Keratinocyte (primary cell): ENCODE measurements around the gene KIF3A. TPM values are rescaled to one million over a fixed set of nuclear protein-coding genes. Genes with fewer than 3 reads are reported as not detected.

ENCODE experiments used
- DNase-seq: peaks from one replicate; pipeline ENCODE4 v3.0.0-alpha.2; 2011; ENCODE audit warnings: low read depth, missing footprints, low spot score
- FAIRE-seq: peaks from 2 replicates; lab custom pipeline; 2011; peaks lifted over from hg19 to GRCh38; lab: Jason Lieb, UNC
- H2AFZ ChIP-seq: 2 replicates; pipeline ENCODE4 v1.6.0; 2012; ENCODE audit warnings: low read length, control low read depth, inconsistent platforms; ENCODE audit not compliant: control insufficient read depth
- H3K27ac ChIP-seq: 2 replicates; pipeline ENCODE4 v1.5.1; 2011; ENCODE audit warnings: low read length; ENCODE audit not compliant: control insufficient read depth, insufficient read depth
- H3K27me3 ChIP-seq: 3 replicates; pipeline ENCODE4 v1.6.0; 2011; ENCODE audit warnings: low read length; ENCODE audit not compliant: control insufficient read depth, insufficient read depth; ENCODE audit errors: extremely low read depth
- H3K36me3 ChIP-seq, 2 experiments: 2 replicates in 1 of 2; 3 replicates in 1 of 2; pipeline ENCODE4 v1.5.1; 2011; ENCODE audit warnings: low read length in 2 of 2, mild to moderate bottlenecking in 1 of 2; ENCODE audit not compliant: control insufficient read depth in 2 of 2, insufficient read depth in 2 of 2; ENCODE audit errors: extremely low read depth in 1 of 2
- H3K4me1 ChIP-seq: 3 replicates; pipeline ENCODE4 v1.5.1; 2011; ENCODE audit warnings: low read length; ENCODE audit not compliant: control insufficient read depth, insufficient read depth; ENCODE audit errors: extremely low read depth
- H3K4me2 ChIP-seq: 3 replicates; pipeline ENCODE4 v1.6.0; 2011; ENCODE audit warnings: low read depth, low read length; ENCODE audit not compliant: control insufficient read depth, insufficient read depth; ENCODE audit errors: extremely low read depth
- H3K4me3 ChIP-seq, 3 experiments: fragments of 200-600 bp in 1 of 3; sonication (generic) in 1 of 3; 2 replicates in 2 of 3; 3 replicates in 1 of 3; pipeline ENCODE4 v1.5.1; 2011 to 2016; ENCODE audit warnings: low read length in 3 of 3, mild to moderate bottlenecking in 3 of 3, control low read depth in 2 of 3, inconsistent platforms in 1 of 3, low read depth in 1 of 3, mixed read lengths in 1 of 3, mixed run types in 1 of 3, moderate library complexity in 1 of 3; ENCODE audit not compliant: control insufficient read depth in 2 of 3, insufficient read depth in 2 of 3; ENCODE audit errors: extremely low read depth in 1 of 3
- H3K79me2 ChIP-seq: 2 replicates; pipeline ENCODE4 v1.6.0; 2012; ENCODE audit warnings: low read length; ENCODE audit not compliant: control insufficient read depth, insufficient read depth
- H3K9ac ChIP-seq: 3 replicates; pipeline ENCODE4 v1.6.0; 2011; ENCODE audit warnings: low read length; ENCODE audit not compliant: control insufficient read depth, insufficient read depth; ENCODE audit errors: extremely low read depth
- H3K9me1 ChIP-seq: 3 replicates; pipeline ENCODE4 v1.6.0; 2011; ENCODE audit warnings: low read length; ENCODE audit not compliant: control insufficient read depth, insufficient read depth; ENCODE audit errors: extremely low read depth
- H3K9me3 ChIP-seq: 2 replicates; pipeline ENCODE4 v1.5.1; 2012; ENCODE audit warnings: low read depth, low read length; ENCODE audit not compliant: control insufficient read depth
- H4K20me1 ChIP-seq: 3 replicates; pipeline ENCODE4 v1.6.0; 2011; ENCODE audit warnings: low read length; ENCODE audit not compliant: control insufficient read depth, insufficient read depth; ENCODE audit errors: extremely low read depth
- EZH2 ChIP-seq: IDR thresholded peaks from one replicate; pipeline ENCODE4 v1.6.1; 2012; ENCODE audit warnings: inconsistent platforms, mild to moderate bottlenecking, low read length, moderate library complexity
- dilution Hi-C: fragments of 300-500 bp; cut with MboI; formaldehyde crosslinking; loops from one replicate; pipeline ENCODE4 v1.7.0; 2020; ENCODE audit warnings: low sequenced_read_pairs; ENCODE audit not compliant: extremely low pct_ligation_motif_present
- polyA plus RNA-seq, 5 experiments: library from polyadenylated mRNA; depleted of rRNA in 3 of 5; stranded (reverse) in 3 of 5; stranded (forward) in 1 of 5; unstranded in 1 of 5; fragments of >200 nt; gene quantifications; 1 replicate in 1 of 5; 2 replicates in 3 of 5; 3 replicates in 1 of 5; pipeline versions ENCODE4 v1.2.1 to v1.2.3, GENCODE V29; 2011 to 2012; ENCODE audit warnings: missing spikeins in 2 of 5, low read depth in 1 of 5, low replicate concordance in 1 of 5
- TF ChIP-seq, protein P1 (sequence below), 3 experiments: IDR thresholded peaks in 1 of 3; conservative IDR thresholded peaks in 1 of 3; optimal IDR thresholded peaks in 1 of 3; 2 replicates in 2 of 3; 3 replicates in 1 of 3; pipeline versions ENCODE3 to v1.5.1; 2011; ENCODE audit warnings: low read length in 3 of 3, mild to moderate bottlenecking in 3 of 3, moderate library complexity in 2 of 3, control low read depth in 1 of 3, inconsistent platforms in 1 of 3; ENCODE audit not compliant: insufficient read depth in 2 of 3; ENCODE audit errors: extremely low read depth in 1 of 3

KIF3A gene
- polyA plus RNA-seq, 1 donor (not counting 4 experiments of a cell fraction or from before 2014, with no cell fraction given), result 15.4 TPM

DNA sequence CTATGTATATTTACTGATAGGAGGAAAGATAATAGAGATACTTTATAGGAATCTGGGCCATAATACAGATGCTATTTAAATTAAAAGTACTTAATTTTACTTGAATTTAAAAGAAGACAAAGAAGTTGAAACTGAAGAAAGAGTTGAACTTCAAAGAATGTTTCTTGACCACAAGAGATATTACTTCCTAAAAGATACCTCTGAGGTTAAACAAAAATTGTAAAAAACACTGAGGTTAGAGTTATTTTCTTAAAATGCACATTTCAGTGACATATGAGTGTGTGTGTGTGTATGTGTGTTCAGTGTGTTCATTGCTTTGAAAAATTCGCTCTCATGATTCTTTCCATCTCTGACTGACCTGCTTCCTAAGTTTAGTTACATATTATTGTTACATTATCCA is 43.2 kb upstream of the KIF3A start:
- no peak for FAIRE-seq
- TF ChIP-seq, protein P1, sequence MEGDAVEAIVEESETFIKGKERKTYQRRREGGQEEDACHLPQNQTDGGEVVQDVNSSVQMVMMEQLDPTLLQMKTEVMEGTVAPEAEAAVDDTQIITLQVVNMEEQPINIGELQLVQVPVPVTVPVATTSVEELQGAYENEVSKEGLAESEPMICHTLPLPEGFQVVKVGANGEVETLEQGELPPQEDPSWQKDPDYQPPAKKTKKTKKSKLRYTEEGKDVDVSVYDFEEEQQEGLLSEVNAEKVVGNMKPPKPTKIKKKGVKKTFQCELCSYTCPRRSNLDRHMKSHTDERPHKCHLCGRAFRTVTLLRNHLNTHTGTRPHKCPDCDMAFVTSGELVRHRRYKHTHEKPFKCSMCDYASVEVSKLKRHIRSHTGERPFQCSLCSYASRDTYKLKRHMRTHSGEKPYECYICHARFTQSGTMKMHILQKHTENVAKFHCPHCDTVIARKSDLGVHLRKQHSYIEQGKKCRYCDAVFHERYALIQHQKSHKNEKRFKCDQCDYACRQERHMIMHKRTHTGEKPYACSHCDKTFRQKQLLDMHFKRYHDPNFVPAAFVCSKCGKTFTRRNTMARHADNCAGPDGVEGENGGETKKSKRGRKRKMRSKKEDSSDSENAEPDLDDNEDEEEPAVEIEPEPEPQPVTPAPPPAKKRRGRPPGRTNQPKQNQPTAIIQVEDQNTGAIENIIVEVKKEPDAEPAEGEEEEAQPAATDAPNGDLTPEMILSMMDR (optimal IDR thresholded peaks at IDR 0.05 in 1 of 3, IDR thresholded peaks at IDR 0.05 in 1 of 3, conservative IDR thresholded peaks at IDR 0.05 in 1 of 3; ENCODE audit: extremely low read depth in 1 of 3, insufficient read depth in 2 of 3, low read length in 3 of 3), result no peak
- TF ChIP-seq EZH2, result no peak
- Histone ChIP-seq H3K36me3 (no peaks in the 10 kb centered on the region), H3K27ac (no peak overlapping the region), H3K27me3 (no peaks in the 10 kb centered on the region), H3K9me3 (no peaks in the 10 kb centered on the region), H3K79me2 (peaks cover 6% of the 10 kb centered on the region), H4K20me1 (no peaks in the 10 kb centered on the region), H3K4me3 (no peak overlapping the region), H2AFZ (no peak overlapping the region), H3K9me1 (no peaks in the 10 kb centered on the region), H3K9ac (no peak overlapping the region), H3K4me2 (no peak overlapping the region), H3K4me1 (peaks cover 24% of the 10 kb centered on the region)
- dilution Hi-C loops, result no loop called here
- DNase-seq, result no peak

GRCh38 chr5:132779961-132780360 is 42.6 kb upstream of the KIF3A start:
- H3K9ac ChIP-seq, result no peak overlapping the region
- no peak overlapping the region for H3K4me2 ChIP-seq
- H3K4me1 ChIP-seq, result peaks cover 30% of the 10 kb centered on the region
- no peak overlapping the region for H3K4me3 ChIP-seq
- no peak overlapping the region for H2AFZ ChIP-seq
- TF ChIP-seq EZH2, result no peak
- TF ChIP-seq, protein P1 (optimal IDR thresholded peaks at IDR 0.05 in 1 of 3, IDR thresholded peaks at IDR 0.05 in 1 of 3, conservative IDR thresholded peaks at IDR 0.05 in 1 of 3; ENCODE audit: extremely low read depth in 1 of 3, insufficient read depth in 2 of 3, low read length in 3 of 3), result no peak
- no peak for FAIRE-seq
- H3K36me3 ChIP-seq, result no peaks in the 10 kb centered on the region
- no peak overlapping the region for H3K27ac ChIP-seq
- peaks cover 12% of the 10 kb centered on the region for H3K79me2 ChIP-seq
- no peaks in the 10 kb centered on the region for H3K9me1 ChIP-seq
- no peaks in the 10 kb centered on the region for H3K9me3 ChIP-seq
- H3K27me3 ChIP-seq, result no peaks in the 10 kb centered on the region
- dilution Hi-C loops, result no loop called here
- H4K20me1 ChIP-seq, result no peaks in the 10 kb centered on the region
- DNase-seq, result no peak
